Skeletal muscle cell (primary cell): ENCODE measurements around the gene PPP1R3D.

ENCODE experiments used
- DNase-seq: peaks from one replicate; pipeline ENCODE4 v3.0.0-alpha.2; 2010; ENCODE audit warnings: low read depth
- H3K4me3 ChIP-seq: 2 replicates; pipeline ENCODE4 v1.5.1; 2011; ENCODE audit warnings: low read depth, mild to moderate bottlenecking, control low read depth, low read length, moderate library complexity

Gene PPP1R3D

GRCh38 chr20:59949911-59950310 lies 9.8 kb upstream of the PPP1R3D start:
- no peak for DNase-seq
- H3K4me3 ChIP-seq = no peak overlapping the region

- DNase-seq = peak; percentile 18
- H3K4me3 ChIP-seq = no peak overlapping the region
Measured at GRCh38 chr20:59948828-59949720, 9.0 kb upstream of the PPP1R3D start.

- DNase-seq = no peak
- no peak overlapping the region for H3K4me3 ChIP-seq
Measured at GRCh38 chr20:59948212-59948611, 8.1 kb upstream of the PPP1R3D start.

- no peak for DNase-seq
- no peak overlapping the region for H3K4me3 ChIP-seq
Measured at GRCh38 chr20:59947376-59947775, 7.3 kb upstream of the PPP1R3D start.

GRCh38 chr20:59945731-59946130 lies 5.6 kb upstream of the PPP1R3D start:
- no peak overlapping the region for H3K4me3 ChIP-seq
- no peak for DNase-seq

- no peak overlapping the region for H3K4me3 ChIP-seq
- DNase-seq = no peak
Measured at GRCh38 chr20:59945175-59945574, 5.1 kb upstream of the PPP1R3D start.

- H3K4me3 ChIP-seq = no peak overlapping the region
- DNase-seq = no peak
Measured at GRCh38 chr20:59944726-59945125, 4.6 kb upstream of the PPP1R3D start.

GRCh38 chr20:59942245-59942644 lies 2.1 kb upstream of the PPP1R3D start:
- no peak overlapping the region for H3K4me3 ChIP-seq
- no peak for DNase-seq

- no peak for DNase-seq
- peak overlapping the region; percentile 81 for H3K4me3 ChIP-seq
Measured at GRCh38 chr20:59940956-59941294, 820 bp upstream of the PPP1R3D start.

GRCh38 chr20:59939879-59940128 lies 301 bp downstream of the PPP1R3D start:
- no peak for DNase-seq
- H3K4me3 ChIP-seq = peak overlapping the region; percentile 81

- no peak for DNase-seq
- H3K4me3 ChIP-seq = peak overlapping the region; percentile 81
Measured at GRCh38 chr20:59939052-59939878, 840 bp downstream of the PPP1R3D start.

GRCh38 chr20:59938696-59939051 lies 1.4 kb downstream of the PPP1R3D start:
- DNase-seq = no peak
- H3K4me3 ChIP-seq = no peak overlapping the region

- no peak for DNase-seq
- H3K4me3 ChIP-seq = no peak overlapping the region
Measured at GRCh38 chr20:59938221-59938620, 1.9 kb downstream of the PPP1R3D start.

- H3K4me3 ChIP-seq = no peak overlapping the region
- DNase-seq = no peak
Measured at GRCh38 chr20:59937150-59937549, 3.0 kb downstream of the PPP1R3D start.

- no peak for DNase-seq
- no peak overlapping the region for H3K4me3 ChIP-seq
Measured at GRCh38 chr20:59936409-59936808, 3.7 kb downstream of the PPP1R3D start.

GRCh38 chr20:59935457-59936185 lies 4.5 kb downstream of the PPP1R3D start:
- DNase-seq = no peak
- no peak overlapping the region for H3K4me3 ChIP-seq

- no peak for DNase-seq
- peak overlapping the region; percentile 68 for H3K4me3 ChIP-seq
Measured at GRCh38 chr20:59933849-59934585, 6.1 kb downstream of the PPP1R3D start.

GRCh38 chr20:59933296-59933848 lies 6.7 kb downstream of the PPP1R3D start, which contains the start of gene SYCP2:
Gene SYCP2, minus strand, starts transcription at chr20:59933637. Its CDS starts 11,224 bp downstream, at chr20:59922413.
- no peak for DNase-seq
- peak within 1 kb of the TSS; percentile 68 for H3K4me3 ChIP-seq

- no peak for DNase-seq
- H3K4me3 ChIP-seq = no peak overlapping the region
Measured at GRCh38 chr20:59932616-59933295, 7.3 kb downstream of the PPP1R3D start.
